GM21423 (cell line): Measurements from ENCODE around the gene MACROD2.
"Not testable (repeated sequence)": the region's sequence is repeated elsewhere in the genome, so short reads cannot be mapped to it uniquely, and the experiment has no call there.

Experiments
- ATAC-seq: cut with Tn5 transposase; IDR thresholded peaks from one replicate; pipeline ENCODE4 v1.9.1; 2021; ENCODE audit warnings: mild to moderate bottlenecking, moderate library complexity; ENCODE audit not compliant: unreplicated experiment

The MACROD2 gene

GRCh38 chr20:15520930-15521524 lies 1525.7 kb downstream of the MACROD2 start:
- ATAC-seq: no peak

- ATAC-seq: no peak
Observed at GRCh38 chr20:15523400-15523799, 1528.1 kb downstream of the MACROD2 start.

- ATAC-seq: no peak
Observed at GRCh38 chr20:15528391-15529111, 1533.2 kb downstream of the MACROD2 start.

- no peak for ATAC-seq
Observed at GRCh38 chr20:15535863-15536262, 1540.5 kb downstream of the MACROD2 start.

GRCh38 chr20:15537200-15537599 lies 1541.9 kb downstream of the MACROD2 start:
- ATAC-seq: not testable (repeated sequence)

- ATAC-seq: no peak
Observed at GRCh38 chr20:15542655-15543054, 1547.3 kb downstream of the MACROD2 start.

- ATAC-seq: no peak
Observed at GRCh38 chr20:15544742-15545141, 1549.4 kb downstream of the MACROD2 start.

GRCh38 chr20:15546525-15547023 lies 1551.3 kb downstream of the MACROD2 start:
- ATAC-seq: no peak

- no peak for ATAC-seq
Observed at GRCh38 chr20:15547119-15547518, 1551.8 kb downstream of the MACROD2 start.

GRCh38 chr20:15550116-15550870 lies 1555.0 kb downstream of the MACROD2 start:
- no peak for ATAC-seq

- ATAC-seq: no peak
Observed at GRCh38 chr20:15555913-15556312, 1560.6 kb downstream of the MACROD2 start.

GRCh38 chr20:15556869-15557268 lies 1561.6 kb downstream of the MACROD2 start:
- no peak for ATAC-seq

- ATAC-seq: no peak
Observed at GRCh38 chr20:15561070-15561569, 1565.8 kb downstream of the MACROD2 start.

GRCh38 chr20:15561707-15562404 lies 1566.5 kb downstream of the MACROD2 start:
- ATAC-seq: no peak

GRCh38 chr20:15563836-15564235 lies 1568.5 kb downstream of the MACROD2 start:
- ATAC-seq: no peak

- ATAC-seq: peak; percentile 63
Observed at GRCh38 chr20:15564981-15565380, 1569.7 kb downstream of the MACROD2 start.

GRCh38 chr20:15565786-15566185 lies 1570.5 kb downstream of the MACROD2 start:
- no peak for ATAC-seq

GRCh38 chr20:15567219-15567618 lies 1571.9 kb downstream of the MACROD2 start:
- ATAC-seq: no peak

GRCh38 chr20:15570156-15570555 lies 1574.8 kb downstream of the MACROD2 start:
- ATAC-seq: no peak

- ATAC-seq: no peak
Observed at GRCh38 chr20:15571056-15571455, 1575.7 kb downstream of the MACROD2 start.

- no peak for ATAC-seq
Observed at GRCh38 chr20:15575255-15575654, 1579.9 kb downstream of the MACROD2 start.
